ENCODE results near the gene PLXNA4.

Gene PLXNA4

DNA sequence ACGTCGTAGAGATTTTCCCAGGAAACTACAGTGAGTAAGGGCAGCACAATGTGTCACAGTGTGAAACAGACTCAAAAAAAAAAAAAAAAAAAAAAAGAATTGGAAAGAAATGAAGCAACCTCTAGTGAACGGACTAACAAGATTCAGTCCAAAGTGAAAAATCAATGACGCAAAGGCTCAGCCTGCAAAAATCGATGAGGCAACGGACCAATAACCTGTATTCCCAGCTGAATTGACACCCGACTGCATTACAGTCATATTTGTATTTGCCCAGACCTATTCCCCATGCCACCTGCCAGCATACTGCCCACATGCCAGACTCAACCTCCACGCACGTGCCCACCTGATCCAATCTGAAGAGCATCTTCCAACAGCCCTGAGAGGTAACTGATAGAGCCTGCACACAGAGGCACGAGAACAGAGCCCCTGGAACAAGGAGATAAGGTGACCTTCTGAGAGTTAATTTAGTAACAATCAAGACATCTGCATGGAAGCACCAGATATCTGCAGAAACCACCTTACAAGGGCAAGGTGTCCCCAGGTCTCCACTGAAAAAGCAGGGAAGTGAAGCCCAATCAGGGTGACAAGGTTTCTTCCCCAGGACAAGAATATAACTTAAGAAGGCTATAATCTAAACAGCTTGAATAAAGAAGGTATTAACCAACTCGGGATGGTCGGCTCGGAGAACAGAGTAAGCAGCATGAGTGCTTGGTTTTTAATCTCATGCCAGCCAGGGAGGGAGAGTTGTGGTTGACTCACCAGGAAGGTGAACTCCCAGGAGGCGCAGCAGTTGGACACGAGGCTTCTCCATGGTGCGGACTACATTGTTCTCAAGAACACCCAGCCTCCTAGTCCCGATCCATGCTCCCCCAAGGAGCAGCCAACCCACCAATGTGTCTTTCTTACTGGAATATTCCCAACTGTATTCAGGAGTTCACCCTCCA is 48.5 kb downstream of the PLXNA4 start:
- DNase-seq = no peak

DNA sequence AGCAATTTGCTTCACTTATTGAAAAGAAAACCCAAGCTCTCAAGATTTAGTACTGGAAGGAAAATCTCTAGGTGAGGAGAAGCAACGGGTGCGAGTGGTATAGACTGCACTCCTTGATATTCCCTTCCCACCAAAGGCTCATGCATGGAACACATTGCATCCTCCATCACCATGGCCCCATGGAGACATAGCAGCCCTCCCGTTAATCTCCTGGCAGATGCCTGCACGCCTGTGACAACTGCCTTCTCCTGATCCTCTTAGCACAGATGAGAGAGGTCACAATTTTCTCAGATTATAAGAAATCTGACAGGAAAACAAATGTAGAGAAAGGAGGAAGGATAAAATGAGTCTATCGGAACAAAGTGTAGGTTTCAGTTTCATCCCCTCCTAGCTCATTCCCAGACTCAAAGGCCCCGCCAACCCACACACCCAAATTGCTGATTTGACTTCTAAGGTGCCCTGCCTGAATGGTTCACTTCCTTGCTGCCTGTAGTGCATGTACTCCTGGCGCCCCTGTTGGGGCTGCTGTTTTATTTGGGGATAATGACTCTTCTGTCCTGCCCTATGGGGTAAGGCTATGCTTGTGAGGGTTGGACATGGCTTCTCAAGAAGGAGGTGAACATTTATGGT is 50.0 kb downstream of the PLXNA4 start:
- no peak for DNase-seq

DNA sequence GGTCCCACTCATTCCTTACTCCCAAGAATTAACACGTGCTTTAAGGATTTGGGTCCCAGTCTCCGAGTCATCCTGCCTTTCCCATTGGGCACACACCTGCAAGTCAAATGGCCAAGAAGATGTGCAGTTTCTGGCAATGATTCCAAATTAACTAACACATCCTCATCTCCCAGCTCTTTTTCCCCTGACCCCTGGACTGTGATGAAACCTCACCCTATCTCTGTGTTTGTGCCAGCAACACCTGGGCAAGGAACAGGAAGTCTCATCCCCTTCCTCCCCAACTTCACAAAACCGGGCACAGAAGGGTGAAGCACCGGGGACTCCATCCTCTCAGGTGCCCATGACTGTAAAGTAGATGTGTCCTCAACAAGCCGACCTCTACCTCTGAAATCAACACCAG is 54.8 kb downstream of the PLXNA4 start:
- DNase-seq = no peak

DNA sequence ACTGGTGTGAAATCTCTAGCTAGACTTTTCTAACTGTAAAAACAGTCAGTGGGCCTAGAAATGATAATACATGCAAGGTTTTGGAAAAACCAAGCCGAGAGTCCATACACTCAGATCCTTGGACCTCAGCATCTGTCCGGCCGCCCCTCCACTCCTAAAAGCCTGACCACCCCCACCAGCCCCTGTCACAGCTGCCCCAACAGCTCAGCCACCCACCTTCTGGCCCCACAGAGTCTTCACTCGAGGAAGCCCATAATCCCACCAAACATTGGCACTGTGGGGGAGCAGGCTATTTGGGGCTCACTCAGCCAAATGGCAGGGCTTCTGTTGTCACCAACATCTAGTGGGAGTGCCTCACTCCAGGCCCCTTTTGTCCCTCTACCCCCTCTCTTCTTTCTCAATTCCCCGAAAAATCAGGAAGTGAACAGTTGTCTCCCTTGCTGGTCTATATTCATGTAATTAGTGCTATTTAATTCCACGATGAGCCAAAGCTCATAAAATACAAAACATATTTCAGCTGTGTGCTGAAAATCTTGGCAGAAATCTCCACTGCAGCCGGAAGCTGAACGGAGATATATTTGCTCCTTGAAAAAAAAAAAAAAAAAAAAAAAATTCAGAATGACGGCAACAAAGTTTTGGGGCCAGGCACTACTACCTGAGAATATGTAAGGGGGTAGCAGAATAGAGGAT is 55.5 kb downstream of the PLXNA4 start:
- no peak for DNase-seq

DNA sequence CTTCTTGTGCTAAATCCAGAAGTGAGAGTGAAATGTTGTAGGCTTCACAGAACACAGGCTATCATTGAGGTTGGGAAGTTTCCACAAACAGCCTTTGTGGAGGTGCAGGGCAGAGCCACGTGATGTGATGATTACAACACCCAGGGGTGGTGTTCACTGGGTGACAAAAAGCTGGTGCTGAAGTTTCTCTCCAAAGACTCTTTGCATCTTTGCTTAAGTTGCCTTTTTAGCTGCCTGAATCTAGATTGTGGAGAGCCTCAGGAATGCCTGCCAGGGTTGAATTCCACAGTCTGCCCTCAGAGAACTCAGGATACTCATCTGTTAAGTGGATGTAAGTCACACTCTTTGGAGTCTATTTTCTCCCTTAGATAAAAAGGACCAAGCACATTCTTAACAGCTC is 56.3 kb downstream of the PLXNA4 start:
- DNase-seq = no peak

DNA sequence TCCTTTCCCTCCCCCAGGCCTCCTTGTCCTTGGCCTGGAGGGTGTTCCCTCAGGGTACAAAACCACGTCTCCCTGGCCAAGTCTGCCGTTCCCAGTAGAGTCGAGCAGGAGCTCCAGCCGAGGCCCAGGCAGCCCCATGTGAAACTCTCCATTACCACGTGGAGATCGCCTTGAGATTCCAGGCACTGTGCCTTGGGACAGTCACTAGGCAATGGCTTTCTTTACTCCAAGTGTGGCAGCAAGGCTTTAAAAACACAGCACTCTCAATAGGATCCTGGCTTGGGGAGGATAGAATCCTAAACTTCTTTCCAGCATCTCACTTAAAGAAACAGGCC is 57.5 kb downstream of the PLXNA4 start:
- no peak for DNase-seq

DNA sequence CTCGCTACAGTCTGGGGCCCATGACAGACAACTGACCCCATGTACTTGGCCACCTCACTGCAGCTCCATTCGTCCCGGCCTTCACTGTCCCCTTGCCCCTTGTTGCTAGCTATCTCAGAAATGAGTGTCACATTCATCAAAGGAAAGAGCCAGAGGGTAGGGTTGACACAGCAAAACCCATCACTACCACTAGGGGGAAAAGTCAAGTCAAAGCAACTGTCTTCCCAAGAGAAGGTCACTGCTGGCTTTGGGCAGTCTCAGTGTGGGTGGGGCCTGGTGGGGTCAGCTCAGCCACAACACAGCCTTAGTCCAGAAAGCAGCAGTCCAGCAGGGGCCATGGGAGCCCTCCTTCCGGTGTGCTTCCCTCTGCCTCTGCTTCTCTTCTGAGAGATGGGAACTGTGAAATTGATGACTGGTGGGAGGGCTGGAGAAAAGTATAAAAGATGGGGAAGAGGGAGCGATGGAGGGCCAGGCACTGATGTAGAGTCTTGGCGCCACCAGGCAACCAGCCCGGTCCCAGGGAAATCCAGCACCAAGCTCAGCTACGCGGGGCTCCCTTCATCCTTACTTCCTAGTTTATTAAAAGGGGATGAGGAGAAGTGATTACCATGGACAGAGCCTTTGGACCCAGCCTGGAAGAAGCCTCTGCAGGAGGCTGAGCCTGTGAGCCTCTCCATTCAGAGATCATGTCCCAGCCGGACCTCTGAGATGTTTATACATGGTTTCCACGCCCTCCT is 58.0 kb downstream of the PLXNA4 start:
- no peak for DNase-seq

DNA sequence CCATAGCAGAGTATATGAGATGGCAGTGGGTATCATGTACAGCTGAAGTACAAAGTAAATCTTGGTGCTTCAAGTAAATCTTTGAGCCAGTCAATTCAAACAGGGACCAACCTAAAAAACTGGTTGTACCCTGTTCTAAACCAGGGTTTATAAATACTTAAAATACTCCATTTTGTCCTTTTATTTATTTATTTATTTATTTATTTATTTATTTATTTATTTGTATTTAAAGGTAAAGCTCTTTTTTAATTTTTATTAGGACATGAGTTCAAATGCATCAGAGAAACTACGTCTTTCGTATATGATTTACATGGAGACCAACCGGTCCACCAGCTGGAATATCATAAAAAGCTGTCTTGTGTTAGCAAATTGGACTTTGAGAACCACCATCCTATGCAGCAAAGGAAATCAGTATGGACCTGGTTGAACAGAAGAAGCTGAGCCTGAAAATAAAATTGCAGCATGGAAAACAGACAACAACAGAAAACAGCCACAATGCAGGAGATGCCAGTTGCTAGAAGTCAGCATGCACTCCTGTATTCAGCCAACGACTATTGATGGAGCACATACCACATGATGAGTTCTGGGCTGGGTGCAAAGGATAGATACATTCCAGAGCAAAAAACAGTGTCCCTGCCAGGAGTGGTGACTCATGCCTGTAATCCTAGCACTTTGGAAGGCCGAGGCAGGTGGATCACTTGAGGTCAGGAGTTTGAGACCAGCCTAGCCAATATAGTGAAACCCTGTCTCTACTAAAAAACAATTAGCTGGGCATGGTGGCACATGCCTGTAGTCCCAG is 60.0 kb downstream of the PLXNA4 start:
- no peak for DNase-seq

DNA sequence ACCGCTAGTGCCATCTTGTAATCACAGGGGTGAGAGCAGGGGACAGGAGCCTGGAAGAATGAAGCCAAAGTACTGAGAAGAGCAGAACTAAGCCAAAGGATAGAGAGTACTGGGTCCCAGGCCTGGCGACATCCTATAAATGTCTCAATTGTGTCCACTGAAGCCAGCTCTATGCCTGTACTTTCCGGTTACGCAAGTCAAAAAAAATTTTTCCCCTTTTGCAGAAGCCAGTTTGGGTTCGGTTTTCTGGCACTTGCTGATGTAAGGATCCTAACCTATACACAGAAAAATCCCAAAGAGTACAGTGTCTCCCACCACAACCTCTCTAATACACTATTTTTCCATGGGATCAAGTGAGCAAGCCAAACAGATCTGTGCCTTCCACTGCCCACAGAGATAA is 61.1 kb downstream of the PLXNA4 start:
- no peak for DNase-seq

DNA sequence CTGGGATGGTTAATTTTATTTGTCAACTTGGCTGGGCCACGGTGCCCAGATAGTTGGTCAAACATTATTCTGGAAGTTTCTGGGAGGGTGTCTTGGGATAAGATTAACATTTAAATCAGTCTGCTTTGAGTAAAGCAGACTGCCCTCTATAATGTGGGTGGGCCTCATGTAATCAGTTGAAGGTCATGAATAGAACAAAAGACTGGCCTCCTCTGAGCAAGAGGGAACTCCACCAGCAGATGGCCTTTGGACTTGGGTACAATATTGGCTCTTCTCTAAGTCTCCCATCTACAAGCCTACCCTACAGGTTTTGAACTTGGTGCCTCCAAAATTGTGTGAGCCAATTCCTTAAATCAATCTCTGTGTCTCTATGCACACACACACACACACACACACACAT is 61.8 kb downstream of the PLXNA4 start:
- DNase-seq = no peak

DNA sequence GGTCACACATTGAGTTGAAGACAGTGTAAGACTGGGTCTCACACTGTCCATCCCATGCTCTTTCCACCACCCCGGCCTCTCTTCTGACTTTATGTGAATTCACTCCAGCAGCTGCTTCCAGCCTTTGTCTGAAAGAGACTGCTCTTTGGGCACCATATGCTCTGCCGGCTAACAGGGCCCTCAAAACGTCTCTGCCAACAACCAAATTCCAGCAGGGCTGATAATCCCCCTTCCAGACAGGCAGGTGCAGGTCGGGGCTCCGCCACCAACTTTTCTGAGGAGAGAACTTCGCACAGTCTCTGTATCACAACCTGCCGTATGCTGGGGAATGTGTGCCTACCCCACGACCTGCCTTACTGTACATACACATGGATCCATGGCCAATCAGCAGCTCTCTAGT is 64.3 kb downstream of the PLXNA4 start:
- no peak for DNase-seq

DNA sequence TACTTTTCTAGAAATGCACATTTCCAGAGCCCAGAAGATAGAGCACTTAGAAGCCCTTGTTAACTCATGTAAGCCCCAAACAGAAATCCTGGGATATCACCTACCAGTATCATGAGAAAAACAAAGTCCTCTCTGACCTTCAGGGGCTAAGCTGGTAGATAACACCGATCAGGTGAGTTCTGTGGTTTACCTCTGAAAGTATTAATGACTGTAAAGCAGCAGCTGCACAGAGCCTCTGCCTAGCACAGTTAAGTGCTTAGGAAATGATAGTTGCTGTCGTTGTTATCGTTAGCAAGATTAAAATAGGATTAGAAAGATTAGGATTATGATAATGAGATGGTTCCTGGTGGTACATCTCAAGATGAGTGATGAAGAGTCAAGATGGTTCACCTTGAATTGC is 64.9 kb downstream of the PLXNA4 start:
- DNase-seq = no peak

DNA sequence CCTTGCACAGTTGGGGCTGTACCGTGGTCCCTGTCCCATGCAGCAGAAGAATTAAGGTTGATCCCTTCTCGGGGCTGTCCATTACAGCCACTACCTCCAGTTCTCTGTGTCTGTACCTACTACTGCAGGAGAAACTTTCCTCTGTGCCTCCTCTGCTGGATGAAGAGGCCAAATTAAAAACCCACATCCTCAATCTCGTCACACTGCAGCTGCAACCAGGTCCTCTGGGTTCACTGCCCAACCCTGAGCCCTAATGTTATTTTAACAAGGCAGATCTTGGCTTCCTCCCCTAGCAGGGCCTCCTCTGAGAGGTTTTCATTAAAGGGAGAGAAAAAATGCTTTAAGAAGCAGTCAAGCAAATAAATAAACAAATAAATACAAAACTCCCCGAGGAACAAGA is 66.6 kb downstream of the PLXNA4 start:
- no peak for DNase-seq

DNA sequence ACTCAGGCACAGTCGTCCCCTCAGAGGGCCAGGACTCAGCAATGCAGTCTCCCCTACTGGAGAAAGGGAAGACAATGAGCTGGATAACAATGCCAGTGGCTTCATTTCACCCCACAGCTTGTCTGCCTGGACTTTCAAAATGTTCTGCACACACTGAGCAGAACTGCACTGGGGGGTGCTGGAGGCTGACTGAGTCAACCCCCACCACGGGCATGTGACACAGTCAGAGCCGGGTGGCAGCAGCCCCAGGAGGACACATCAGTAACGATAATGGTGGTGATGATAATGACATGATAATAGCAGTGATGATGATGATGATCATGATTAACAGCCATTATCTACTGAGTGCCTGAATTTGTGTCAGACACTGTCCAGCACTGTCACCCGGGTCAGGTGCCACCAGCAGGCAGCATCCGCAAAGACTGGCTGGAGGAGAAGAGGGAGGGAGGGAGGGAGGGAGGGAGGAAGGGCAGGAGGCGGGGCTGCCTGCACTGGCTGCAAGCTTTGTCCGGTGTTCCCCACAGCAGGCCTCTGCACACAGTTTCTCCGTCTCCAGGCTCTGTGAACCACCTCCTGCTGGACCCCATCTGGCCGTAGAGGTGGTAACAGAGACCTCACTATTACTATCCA is 67.4 kb downstream of the PLXNA4 start:
- no peak for DNase-seq

DNA sequence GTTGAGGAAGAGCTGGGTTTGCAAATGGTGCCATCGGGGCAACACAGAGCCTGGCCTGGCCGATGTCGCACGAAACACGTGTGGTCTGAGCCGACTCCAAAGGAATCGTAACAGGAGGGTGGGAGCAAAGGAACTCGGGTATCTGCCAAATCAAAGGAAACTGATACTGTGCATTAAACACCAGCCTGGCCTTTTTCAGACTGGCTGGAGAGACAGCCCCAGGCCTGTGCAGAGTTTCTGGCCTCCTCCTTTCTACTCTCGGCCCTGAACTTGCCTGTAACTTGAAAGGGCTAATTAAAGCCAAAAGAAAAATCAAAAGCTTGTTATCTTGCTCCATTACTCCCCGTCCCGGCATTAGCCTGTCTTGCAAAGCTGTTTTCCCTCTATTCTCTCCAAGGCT is 71.4 kb downstream of the PLXNA4 start:
- no peak for DNase-seq

DNA sequence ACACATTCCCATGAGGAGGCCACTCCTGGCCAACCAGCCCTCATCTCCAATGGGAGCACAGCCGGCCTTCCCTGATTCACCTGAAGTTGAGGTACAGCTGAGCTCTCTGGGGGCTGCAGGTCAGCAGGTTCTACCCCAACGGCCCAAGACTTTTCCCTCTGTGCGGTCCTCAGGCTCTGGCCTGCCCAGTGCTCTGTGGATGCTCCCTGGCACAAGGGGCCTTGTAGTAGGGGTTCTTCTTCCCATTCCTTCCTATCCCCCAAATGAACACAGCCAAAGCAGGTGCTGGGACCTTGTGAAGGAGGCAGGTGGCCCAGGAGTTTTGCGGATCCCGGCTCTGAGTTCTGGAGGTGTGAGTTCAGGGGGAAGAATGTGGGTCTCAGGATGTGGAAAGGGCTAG is 72.2 kb downstream of the PLXNA4 start:
- DNase-seq = no peak

DNA sequence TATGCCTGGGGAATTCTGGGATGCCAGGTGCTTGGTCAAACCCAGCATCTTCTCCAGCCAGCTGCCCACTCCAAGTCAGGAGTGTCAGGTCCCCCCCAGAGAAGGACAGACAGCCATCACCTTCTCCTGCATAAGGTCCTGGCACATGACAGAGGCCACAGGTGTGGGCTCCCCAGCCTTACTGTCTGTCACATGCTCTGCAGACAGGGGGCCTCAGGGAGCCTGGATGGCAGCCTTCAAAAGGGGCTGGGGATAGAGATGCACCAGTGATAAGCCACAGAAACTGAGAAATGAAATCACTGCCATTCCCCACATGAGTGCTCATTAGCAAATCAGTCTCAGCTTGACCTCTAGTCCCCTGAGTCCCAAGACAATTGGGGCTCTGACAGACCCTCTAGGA is 72.9 kb downstream of the PLXNA4 start:
- no peak for DNase-seq

DNA sequence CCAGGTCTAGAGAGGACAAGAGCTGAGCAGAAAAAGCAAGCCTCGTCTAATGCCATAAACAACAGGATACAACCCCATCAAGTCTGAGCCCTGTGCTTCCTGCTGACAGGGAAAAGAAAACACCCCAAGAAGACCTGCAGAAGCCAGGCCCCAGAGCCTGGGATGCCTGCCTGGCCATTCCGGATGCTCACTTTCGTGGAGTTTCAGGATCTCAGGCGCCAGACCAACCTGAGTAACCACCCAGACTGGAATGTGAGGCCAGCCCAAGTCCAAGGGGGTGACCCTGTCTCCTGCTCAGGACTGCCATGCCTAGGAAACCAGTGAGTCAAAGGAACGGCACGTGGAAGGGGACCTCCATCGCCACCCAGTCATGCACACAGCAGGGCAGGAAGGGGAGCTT is 74.3 kb downstream of the PLXNA4 start:
- DNase-seq = no peak

DNA sequence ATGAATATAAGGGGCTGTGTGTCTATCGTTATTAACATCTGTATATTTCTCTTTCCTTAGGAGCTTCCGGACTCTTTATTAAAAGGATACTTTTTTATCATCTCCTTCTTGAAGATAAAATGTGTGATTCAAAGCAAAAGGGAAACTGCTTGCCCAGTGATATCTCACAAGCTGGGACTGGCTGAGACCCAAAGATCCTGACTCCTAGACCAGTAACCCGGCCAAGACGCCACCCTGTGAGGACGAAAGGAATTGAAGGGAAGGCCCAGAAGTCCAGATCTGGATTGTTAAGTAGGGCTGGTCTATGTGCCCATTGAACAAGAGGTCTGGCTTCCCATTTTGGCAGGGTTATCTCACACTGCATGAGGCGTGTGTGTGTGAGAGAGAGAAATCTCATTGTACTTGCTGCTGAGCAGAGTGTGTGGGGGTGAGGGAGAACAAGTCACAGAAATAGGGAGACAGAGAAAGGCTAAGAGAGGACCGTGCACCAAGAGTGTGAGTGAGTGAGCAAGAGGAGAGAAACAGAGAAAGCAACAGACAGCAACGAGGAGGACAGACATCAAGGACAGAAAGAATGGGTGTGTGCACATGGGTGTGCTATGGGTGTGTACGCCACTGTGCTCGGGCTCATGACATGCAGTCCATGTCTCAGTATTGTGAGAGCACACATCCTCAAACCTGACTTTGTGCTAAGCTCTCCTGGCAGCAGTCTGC is 75.4 kb downstream of the PLXNA4 start:
- no peak for DNase-seq

DNA sequence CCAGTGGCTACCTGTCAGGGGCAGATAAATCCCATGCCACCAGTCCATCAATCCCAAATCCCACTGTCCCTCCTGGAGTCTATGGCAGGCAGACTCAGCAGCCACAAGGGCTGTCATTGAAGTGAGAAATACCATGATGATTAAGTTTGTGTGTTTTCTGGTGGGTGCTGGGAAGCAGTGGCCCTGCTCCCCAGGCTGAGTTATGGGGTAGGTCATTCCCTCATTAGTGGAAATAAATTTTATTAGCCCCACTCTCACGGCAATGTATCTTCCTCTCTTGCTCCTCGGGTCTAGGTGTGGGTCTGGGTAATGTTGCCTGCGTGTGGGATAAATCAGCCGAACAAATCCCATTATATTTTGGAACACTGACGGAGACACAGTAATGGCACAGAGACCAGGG is 76.8 kb downstream of the PLXNA4 start:
- no peak for DNase-seq

DNA sequence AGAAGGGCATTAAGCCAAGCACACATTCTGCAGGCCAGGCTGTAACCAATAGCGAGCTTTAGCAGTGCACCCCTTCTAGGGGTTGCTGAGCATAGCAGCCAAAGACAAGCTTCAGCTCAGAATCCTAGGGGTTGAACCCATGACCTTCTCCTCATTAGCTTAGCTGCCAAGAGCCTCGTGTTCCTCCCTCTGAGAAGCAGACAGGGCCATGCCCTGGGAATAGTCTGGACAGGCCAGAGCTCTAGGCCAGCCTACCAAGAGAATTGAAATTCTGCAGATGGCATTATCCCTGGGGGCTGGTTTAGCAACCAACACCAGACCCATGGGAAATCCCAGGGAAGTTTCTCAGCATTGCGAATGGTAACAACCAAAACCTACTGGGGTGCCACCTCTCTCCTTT is 77.2 kb downstream of the PLXNA4 start:
- no peak for DNase-seq
